ENCODE measurements around the gene CRYL1.
"Not testable (repeated sequence)": the region's sequence is repeated elsewhere in the genome, so short reads cannot be mapped to it uniquely, and the experiment has no call there.

The CRYL1 gene

GRCh38 chr13:20438801-20439200 is 86.9 kb downstream of the CRYL1 start:
- Histone ChIP-seq H4K20me1 (ENCODE audit: control insufficient read depth, insufficient read depth, low read depth, low read length) (no peaks in the 10 kb centered on the region), H3K27me3 (ENCODE audit: control insufficient read depth, low read length) (peaks cover 10% of the 10 kb centered on the region; the same call in 1 of the 2 replicates), H3F3A (ENCODE audit: control insufficient read depth, insufficient read depth) (no peaks in the 10 kb centered on the region), H3K36me3 (ENCODE audit: control insufficient read depth, low read length) (no peaks in the 10 kb centered on the region), H3K79me2 (ENCODE audit: control insufficient read depth, low read length) (no peaks in the 10 kb centered on the region), H3K27ac (ENCODE audit: low read depth, low read length) (no peak overlapping the region), H3K9me2 (replicated peaks; ENCODE audit: control insufficient read depth, low read length) (no peaks in the 10 kb centered on the region), H3K4me1 (ENCODE audit: control insufficient read depth, low read length) (no peaks in the 10 kb centered on the region), H3K9me3 (ENCODE audit: control insufficient read depth, insufficient read depth, low read length) (no peaks in the 10 kb centered on the region), H3K4me2 (ENCODE audit: low read length) (no peak overlapping the region), H3K4me3 (ENCODE audit: low read length) (no peak overlapping the region)
- TF ChIP-seq EZH2phosphoT487 (IDR thresholded peaks at IDR 0.05; ENCODE audit: borderline replicate concordance, low read length), result no peak
- TF ChIP-seq CTCF (IDR thresholded peaks at IDR 0.05; ENCODE audit: low read depth, low read length, poor library complexity, severe bottlenecking), result no peak

- no peaks in the 10 kb centered on the region for H3K9me2 ChIP-seq (replicated peaks; ENCODE audit: control insufficient read depth, low read length)
- no peaks in the 10 kb centered on the region for H3K4me1 ChIP-seq (ENCODE audit: control insufficient read depth, low read length)
- H3K79me2 ChIP-seq (ENCODE audit: control insufficient read depth, low read length), result no peaks in the 10 kb centered on the region
- no peak overlapping the region for H3K4me3 ChIP-seq (ENCODE audit: low read length)
- H4K20me1 ChIP-seq (ENCODE audit: control insufficient read depth, insufficient read depth, low read depth, low read length), result no peaks in the 10 kb centered on the region
- no peaks in the 10 kb centered on the region for H3K9me3 ChIP-seq (ENCODE audit: control insufficient read depth, insufficient read depth, low read length)
- no peaks in the 10 kb centered on the region for H3K27me3 ChIP-seq (ENCODE audit: control insufficient read depth, low read length)
- H3F3A ChIP-seq (ENCODE audit: control insufficient read depth, insufficient read depth), result no peaks in the 10 kb centered on the region
- TF ChIP-seq EZH2phosphoT487 (IDR thresholded peaks at IDR 0.05; ENCODE audit: borderline replicate concordance, low read length) (no peak), CTCF (IDR thresholded peaks at IDR 0.05; ENCODE audit: low read depth, low read length, poor library complexity, severe bottlenecking) (no peak)
- no peak overlapping the region for H3K27ac ChIP-seq (ENCODE audit: low read depth, low read length)
- H3K4me2 ChIP-seq (ENCODE audit: low read length), result no peak overlapping the region
- H3K36me3 ChIP-seq (ENCODE audit: control insufficient read depth, low read length), result no peaks in the 10 kb centered on the region
These were observed 89.2 kb downstream of the CRYL1 start for GRCh38 chr13:20436505-20436904.

GRCh38 chr13:20435616-20436368 is 89.9 kb downstream of the CRYL1 start:
- H3K27ac ChIP-seq (ENCODE audit: low read depth, low read length), result no peak overlapping the region
- TF ChIP-seq EZH2phosphoT487 (IDR thresholded peaks at IDR 0.05; ENCODE audit: borderline replicate concordance, low read length) (no peak), CTCF (IDR thresholded peaks at IDR 0.05; ENCODE audit: low read depth, low read length, poor library complexity, severe bottlenecking) (no peak)
- H3K9me3 ChIP-seq (ENCODE audit: control insufficient read depth, insufficient read depth, low read length), result no peaks in the 10 kb centered on the region
- H3K79me2 ChIP-seq (ENCODE audit: control insufficient read depth, low read length), result no peaks in the 10 kb centered on the region
- no peaks in the 10 kb centered on the region for H4K20me1 ChIP-seq (ENCODE audit: control insufficient read depth, insufficient read depth, low read depth, low read length)
- no peaks in the 10 kb centered on the region for H3K36me3 ChIP-seq (ENCODE audit: control insufficient read depth, low read length)
- H3K4me1 ChIP-seq (ENCODE audit: control insufficient read depth, low read length), result no peaks in the 10 kb centered on the region
- H3K9me2 ChIP-seq (replicated peaks; ENCODE audit: control insufficient read depth, low read length), result no peaks in the 10 kb centered on the region
- H3K4me2 ChIP-seq (ENCODE audit: low read length), result no peak overlapping the region
- H3K27me3 ChIP-seq (ENCODE audit: control insufficient read depth, low read length), result no peaks in the 10 kb centered on the region
- H3F3A ChIP-seq (ENCODE audit: control insufficient read depth, insufficient read depth), result no peaks in the 10 kb centered on the region
- no peak overlapping the region for H3K4me3 ChIP-seq (ENCODE audit: low read length)

GRCh38 chr13:20434210-20434609 is 91.4 kb downstream of the CRYL1 start:
- H3K9me2 ChIP-seq (replicated peaks; ENCODE audit: control insufficient read depth, low read length); H3K4me1 ChIP-seq (ENCODE audit: control insufficient read depth, low read length); H3K27me3 ChIP-seq (ENCODE audit: control insufficient read depth, low read length); H3K9me3 ChIP-seq (ENCODE audit: control insufficient read depth, insufficient read depth, low read length); H3K4me3 ChIP-seq (ENCODE audit: low read length); H3K36me3 ChIP-seq (ENCODE audit: control insufficient read depth, low read length); H3K27ac ChIP-seq (ENCODE audit: low read depth, low read length); H3K4me2 ChIP-seq (ENCODE audit: low read length); H4K20me1 ChIP-seq (ENCODE audit: control insufficient read depth, insufficient read depth, low read depth, low read length); H3K79me2 ChIP-seq (ENCODE audit: control insufficient read depth, low read length); H3F3A ChIP-seq (ENCODE audit: control insufficient read depth, insufficient read depth): not testable (repeated sequence)
